CD4-positive, alpha-beta T cell treated with Interleukin-6 at 100 ng/mL for 8 hours (primary cell): ENCODE results near the gene C10orf143.
"Not testable (repeated sequence)": the region's sequence is repeated elsewhere in the genome, so short reads cannot be mapped to it uniquely, and the experiment has no call there.

Experiments used
- DNase-seq: peaks from one replicate; pipeline ENCODE4 v3.0.0-alpha.2; 2020; ENCODE audit warnings: mixed read lengths, low spot score

Gene C10orf143

DNA sequence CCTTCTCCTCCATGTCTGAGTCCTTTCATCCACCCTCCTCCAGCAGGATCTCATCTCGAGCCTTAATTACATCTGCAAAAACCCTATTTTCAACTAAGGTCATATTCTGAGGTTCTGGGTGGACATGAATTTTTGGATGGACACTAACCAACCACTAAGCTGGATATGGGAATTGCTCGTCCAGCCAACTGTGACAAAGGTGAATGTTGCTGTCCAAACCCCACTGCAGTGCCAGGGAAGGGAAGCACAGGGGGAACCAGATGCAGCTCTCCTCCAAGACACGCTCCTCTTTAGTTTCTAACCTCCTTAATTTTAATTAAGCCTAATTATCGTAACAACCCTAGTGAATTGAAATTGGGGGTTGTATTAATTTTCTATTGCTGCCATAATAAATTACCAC is 81.4 kb downstream of the C10orf143 start:
- no peak for DNase-seq

DNA sequence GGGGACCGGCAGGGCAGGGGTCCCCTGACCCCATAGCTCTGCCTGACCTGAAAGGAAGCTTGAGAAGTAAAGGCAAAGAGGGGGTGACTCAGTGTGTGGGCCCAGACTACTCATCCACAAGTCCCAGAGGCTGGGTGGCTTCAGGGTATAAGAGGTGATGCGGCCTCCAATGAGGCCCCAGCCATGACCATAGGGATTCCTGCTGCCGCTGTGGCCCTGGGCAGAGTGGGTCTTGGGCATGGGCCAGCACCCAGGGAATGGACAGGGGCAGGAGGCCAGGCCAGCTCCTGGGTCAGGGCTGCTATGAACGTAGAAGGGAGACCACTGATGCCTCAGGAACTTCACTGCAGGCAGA is 82.2 kb downstream of the C10orf143 start:
- DNase-seq: no peak

DNA sequence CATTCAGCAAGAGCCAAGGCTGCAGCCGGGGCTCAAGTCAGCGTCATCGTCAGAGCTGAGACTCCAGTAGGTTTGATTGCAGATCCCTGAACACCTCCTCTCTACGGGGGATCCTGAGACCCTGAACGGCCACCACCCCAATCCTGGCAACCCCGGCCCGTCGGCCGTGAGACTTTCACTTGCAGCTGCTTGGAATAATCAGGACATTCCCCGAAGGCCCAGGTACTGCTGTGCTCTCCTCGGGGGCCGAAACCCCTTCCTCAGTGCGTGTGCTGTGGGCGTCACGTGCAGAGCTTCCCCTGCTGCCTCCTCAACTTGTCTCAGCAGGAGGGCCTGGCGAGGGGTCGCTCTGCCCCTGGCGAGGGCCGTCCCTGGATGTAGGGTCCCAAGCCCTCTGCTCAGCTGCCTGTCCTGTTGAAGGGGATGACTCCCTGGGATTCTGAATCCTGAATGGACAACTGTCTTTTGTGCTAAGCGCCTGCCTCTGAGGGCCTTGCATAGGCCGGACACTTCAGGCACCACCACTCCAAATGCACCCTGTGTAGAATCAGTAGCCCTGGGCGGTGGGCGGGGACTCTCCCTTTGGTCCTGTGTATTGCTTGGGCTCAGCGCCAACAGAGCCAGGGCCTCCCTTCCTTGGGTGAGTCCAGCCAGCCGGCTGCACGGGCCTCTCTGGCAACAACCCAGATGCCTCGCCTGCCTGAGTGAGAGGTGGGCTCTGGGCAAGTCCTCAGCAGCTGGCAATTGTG is 82.7 kb downstream of the C10orf143 start:
- DNase-seq: no peak

DNA sequence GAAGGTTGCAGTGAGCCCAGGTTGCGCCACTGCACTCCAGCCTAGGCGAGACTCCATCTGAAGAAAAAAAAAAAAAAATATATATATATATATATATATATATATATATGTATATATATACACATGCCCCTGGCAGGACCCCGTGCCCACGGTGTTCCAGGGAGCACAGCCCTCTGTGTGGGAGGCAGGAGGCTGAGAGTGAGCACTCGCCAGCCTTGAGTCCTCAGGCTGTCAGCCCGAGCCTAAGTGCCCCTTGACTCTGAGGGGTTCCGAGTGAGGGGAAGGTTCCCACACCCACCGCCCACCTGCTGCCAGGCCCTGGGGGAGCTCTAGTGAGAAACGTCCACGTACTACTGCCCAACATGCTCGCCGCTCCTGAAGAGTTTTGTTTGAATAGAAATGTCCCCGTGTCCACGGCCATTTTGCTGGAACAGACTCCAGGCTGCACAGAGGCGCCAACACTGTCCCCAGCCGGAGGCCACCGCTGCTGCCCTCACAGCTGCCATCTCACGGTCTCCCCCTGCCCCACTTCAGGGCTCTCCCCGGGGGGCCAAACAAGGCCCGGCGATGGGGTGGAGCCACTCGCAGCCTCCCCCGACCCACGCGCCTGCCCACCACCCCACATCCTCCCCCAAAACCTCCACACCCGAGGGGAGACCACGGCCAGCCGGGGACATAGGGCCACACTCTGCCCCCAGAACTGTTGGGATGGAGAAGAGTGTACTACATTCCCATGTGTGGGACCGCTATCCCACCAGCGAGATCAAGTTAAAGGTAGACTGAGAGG is 83.8 kb downstream of the C10orf143 start:
- no peak for DNase-seq

DNA sequence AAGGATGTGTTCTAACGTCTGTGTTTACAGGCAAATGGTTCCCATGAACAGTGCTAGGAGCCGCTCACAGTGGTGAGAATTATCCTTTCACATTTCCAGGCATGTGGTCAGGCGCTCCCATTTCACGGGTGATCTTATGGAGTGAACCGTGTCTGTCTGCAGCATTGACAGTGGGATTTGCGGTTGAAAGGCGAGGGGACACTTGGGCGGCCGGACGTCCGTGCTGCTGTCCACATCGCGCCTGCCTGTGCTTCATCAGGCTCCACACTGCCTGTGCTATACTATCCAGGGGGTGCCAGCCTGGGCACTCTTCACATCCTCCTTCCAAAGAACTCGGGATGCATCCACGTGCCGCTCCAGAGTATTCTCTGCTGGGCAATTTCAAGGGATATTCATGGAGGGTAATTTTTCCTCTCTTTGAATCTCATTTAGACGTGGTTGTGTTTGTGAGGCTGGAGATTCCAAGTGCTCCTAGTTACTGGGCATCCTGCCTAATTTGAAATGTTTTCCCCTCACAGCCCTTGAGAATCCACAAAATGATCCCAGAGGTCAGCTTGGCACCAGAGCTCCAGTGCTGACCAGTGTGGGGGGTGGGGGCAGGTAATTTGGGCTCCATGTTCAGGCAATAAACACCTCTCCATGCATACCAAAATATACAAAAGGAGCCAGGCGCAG is 84.7 kb downstream of the C10orf143 start:
- DNase-seq: no peak

DNA sequence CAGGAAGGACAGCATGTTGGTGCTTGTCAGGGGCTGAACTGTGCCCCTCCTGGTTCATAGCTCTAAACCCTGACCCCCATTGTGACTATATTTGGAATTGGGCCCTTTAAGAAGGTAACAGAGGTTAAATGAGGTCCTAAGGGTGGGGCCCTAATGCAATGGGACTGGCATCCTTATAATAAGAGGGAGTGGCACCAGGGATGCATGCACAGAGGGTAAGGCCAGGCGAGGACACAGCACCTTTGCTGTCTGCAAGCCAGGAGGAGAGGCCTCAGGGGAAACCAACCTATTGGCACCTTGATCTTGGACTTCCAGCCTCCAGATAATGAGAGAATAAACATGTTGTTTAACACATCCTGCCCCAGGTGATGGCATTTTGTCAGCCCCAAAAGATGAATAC is 85.3 kb downstream of the C10orf143 start:
- no peak for DNase-seq

DNA sequence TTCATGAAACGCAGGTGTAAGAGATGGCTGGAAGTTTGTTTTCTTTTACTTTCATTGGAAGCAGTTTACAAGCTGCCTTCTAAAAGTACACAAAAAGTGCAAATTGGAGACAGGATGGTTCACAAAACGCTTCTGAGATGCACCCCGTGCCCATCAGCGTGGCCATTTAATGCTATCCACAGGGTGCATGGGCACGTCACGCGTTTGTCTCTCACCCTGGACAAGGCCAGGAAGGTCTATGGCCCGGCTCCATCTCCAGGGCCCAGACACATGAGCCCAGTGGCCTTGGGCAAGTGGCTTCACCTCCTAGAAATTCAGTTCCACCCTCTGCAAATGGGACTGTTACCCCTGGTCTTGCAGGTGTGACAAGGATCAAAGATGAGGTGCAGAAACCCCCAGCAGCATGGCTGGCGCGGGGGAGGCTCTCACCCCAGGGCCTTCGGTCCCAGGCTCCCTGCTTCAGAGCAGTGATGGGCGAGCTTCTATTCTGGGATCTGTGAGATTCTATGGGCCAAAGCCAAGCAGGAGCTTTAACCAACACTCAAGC is 85.8 kb downstream of the C10orf143 start:
- DNase-seq: no peak

DNA sequence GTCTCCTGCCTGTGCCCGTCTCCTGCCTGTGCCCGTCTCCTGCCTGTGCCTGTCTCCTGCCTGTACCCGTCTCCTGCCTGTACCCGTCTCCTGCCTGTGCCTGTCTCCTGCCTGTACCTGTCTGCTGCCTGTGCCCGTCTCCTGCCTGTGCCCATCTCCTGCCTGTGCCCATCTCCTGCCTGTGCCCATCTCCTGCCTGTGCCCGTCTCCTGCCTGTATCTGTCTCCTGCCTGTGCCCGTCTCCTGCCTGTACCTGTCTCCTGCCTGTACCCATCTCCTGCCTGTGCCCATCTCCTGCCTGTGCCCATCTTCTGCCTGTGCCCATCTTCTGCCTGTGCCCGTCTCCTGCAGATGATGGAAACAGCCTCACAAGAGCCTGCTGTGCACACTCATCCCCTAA is 86.3 kb downstream of the C10orf143 start:
- DNase-seq: not testable (repeated sequence)

DNA sequence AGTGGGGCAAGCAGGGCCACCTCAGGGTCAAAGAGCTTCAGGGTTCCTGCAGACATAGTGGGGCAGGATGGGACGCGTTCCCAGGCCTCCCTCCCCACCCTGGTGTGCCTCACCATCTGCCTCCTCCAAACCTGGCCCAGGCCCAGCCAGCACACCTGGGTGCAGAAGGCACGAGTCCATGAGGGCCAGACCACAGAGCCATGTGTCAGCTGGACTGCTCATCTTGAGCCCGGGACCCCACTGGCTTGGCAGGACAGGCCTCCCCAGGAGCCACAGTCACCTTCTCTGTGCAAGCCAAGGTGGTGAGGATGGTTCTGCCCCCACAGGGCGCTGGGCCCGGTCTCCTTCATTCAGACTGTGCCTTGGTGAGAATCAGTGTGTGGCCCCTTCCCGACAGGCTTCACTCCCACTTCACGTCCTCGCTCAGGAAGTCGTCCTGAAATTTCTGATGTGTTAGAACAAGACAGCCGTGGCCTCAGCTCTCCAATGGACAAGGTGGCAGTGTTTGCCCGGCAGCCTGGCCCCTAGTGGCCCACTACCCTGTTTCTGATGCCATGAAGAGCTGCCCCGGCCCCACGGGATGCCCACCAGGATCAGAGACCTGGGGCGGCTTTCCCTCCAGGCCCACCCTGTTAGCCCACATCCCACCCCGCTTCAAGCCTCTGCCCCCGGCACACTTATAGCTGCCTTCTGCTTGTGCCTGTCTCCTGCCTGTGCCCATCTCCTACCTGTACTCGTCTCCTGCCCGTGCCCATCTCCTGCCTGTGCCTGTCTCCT is 87.0 kb downstream of the C10orf143 start:
- DNase-seq: no peak

DNA sequence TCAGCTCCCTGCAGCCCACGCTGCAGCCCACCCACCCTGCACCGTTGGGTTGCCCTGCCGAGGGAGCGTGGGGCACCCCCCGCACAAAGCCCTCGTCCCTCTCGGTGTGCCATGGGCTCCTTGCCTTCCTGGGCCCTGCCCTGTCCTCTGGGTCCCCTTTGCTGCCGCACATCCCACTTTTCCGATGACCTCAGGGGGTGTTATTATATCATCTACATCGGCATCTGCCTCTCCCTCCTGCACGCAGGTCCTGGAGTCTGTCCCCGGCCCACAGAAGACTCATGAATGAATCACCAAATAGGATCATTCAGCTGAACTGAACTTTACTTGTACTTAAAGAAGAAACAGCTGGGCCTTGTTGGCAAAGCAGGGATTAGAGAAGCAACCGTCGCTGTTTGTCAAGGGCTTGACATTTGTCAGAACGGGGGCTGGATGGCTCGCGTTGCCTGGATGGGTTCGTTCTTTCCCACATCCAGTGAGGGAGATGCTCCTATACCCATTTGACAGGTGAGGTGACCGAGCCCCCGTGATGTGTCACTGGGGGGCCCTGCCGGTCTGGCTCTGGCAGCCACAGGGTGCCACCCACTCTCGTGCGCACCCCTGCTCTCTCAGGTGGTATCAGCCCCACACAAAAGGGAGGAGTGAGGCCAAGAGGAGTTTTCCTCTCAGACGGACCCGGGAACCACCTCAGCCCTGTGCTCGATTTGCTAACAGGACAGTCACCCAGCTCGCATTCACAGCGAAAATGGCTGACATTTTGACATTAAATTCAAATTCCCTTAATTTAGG is 87.9 kb downstream of the C10orf143 start:
- no peak for DNase-seq

DNA sequence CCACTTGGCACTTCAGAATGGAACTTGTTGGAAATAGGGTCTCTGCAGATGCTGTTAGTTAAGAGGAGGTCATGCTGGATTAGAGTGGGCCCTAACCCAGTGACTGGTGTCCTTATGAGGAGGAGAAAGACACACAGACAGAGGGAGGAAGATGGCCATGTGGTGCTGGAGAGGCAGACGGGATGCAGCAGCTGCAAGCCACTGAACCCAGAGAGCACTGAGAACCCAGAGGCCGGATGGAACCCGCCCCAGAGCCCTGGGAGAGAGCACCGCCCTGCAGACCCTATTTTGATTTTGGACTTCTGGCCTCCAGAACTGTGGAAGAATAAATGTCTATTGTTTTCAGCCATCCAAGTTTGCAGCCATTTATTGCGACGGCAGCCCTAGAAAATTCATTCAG is 88.5 kb downstream of the C10orf143 start:
- no peak for DNase-seq

DNA sequence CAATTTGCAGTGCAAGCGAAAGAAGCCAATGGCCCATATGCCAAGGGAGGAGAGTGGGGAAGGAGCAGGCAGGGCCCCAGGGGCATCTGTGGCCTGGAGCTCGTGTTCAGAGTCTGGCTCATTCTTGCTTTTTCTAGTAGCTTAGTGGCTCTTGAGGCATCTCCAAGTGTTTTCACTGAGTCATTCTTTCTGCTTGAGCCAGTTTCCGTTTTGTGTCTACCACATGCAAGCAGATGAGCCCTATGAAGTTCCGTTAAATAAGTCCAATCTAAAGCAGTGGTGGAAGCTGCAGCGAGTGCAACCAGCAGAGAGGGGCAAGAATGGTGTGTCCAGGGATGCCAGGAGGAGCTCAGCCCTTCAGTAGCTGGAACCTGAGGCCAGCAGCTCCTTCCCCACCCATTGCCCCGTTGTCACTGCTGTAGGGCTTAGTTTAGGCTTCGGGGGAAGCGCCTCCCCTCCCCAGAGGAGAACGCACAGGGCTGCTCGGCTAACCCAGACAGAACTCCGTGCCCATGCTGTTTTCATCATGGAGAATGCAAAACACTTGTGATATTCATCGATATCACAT is 89.2 kb downstream of the C10orf143 start:
- no peak for DNase-seq

DNA sequence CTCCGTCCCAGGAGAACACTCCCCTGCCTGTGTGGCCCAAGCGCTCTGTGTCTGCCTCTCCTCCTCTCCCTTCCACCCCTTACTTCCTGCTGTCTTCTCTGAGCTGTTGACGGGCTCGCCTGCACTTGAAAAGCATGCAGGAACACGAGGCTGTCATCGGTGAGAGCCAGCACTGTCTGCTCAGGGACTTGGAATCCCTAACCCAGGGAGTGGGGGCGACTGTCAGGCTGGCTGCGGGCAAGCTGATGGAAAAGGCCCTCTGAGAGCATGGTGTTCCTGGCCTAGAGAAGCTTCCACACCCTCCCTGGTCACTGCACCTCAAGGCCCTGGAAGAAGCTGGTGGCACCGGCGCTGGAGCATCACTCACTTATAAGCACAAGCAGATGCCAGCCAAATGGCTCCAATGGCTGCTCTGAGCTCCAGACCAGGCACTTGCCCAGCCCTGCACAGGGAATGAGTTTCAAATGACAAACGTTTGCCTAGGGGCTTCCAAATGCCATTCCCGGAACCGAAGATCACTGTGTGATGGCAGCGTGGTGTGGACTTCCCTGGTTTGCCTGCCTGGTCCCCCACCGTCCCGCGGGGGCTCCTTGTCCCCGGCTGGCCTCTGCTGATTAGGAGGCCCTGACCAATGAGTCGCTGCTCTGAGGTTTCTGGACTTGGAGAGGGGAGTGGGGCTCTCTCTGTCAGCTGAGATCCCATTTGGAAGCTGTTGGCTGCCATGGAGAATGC is 89.8 kb downstream of the C10orf143 start:
- DNase-seq: no peak

DNA sequence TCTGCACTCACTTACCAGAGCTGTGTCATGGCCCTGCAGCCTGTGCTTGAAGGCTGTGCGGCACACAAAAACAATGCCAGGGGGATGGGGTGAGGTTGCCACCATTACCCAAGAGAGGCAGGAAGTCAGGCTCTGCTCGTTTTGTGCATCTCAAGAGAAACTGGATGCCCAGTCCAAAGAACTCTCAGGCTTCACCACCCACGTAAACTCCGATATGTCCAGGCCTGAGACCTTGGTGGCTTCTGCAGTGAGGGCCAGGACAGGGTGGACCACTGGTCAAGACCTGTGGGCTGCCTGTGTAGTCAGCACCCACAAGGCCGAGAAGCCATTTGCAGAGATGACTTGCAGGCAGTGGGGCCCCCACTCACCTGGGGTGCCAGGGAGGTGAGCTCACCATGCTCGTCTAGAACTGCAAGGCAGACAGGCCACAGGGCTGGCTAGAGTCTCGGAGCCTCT is 91.9 kb downstream of the C10orf143 start:
- no peak for DNase-seq

DNA sequence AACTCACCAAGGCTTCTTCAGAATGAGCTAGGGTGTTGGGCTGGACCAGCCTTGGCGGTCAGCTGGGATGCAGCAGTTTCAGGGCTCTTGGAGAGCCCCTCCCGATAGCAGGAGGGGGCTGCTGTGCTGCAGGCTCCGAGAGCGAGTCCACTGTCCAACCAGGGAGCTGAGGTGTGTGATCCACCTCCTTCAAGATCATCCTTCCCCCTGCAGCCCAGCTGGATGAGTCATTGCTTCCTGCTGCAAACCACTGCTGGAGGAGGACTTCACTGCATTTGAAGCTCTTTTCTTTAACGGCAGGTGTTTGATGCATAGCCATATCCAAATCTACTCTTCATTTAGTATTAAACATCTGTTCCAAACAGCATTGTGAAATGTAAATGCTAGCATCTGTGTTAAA is 92.4 kb downstream of the C10orf143 start:
- no peak for DNase-seq

DNA sequence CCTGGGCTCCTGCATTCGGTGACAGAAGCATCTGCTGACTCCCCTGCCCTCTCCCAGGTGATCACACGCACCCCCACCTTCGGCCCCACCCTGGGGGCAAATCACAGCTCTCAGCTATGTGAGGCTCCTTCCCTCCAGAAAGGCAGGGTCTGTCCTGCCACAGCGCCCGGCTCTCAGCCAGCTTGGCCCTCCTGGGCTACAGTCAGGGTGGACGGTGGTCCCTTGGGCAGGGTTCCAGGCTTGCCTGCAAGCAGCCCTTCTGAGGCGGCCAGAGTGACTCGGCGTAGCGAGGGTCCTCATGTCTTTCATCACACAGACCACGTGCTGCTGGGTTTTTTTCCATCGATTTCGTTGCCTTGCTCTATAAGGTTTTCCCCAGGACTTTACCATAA is 93.0 kb downstream of the C10orf143 start:
- no peak for DNase-seq

DNA sequence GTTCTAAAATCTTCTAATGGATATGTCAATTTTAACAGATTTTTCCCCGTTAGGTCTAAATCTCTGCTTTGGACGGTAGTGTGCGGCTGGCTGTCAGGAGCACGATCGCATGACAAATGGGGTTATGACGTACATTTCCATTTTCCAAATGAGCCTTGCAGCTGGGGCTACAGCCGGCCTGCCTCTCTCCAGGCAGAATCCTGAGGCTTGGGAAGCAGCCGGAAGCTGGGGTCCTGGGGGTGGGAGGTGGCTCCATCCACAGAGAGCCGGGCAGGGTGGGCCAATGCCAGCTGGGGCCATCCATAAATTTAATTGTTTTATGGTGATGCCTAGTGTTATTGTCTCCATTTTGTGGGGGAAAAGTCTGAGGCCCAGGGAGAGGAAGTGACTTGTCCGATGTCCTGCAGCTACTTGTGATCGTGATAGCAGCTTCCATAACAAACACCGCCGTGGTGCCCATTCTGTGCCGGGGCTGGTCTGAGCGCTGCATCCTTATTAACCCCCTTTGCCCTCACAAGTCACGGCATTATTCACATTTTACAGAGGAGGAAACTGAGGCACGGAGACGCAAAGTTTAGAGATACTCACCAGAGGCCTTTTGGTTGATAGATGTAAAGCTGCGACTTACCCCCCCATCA is 93.5 kb downstream of the C10orf143 start:
- no peak for DNase-seq

DNA sequence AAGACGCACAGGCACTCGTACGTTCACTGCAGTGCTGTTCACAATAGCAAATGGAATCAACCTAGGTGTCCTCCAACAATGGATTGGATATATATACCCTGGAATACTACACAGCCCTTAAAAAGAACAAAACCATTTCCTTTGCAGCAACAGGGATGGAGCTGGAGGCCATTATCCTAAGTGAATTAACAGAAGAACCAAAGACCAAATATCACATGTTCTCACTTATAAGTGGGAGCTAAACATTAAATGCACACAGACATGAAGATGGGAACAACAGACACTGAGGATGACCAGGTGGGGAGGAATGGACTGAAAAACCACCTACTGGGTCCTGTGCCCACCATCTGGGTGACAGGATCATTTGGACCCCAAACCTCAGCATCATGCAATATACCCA is 94.5 kb downstream of the C10orf143 start:
- no peak for DNase-seq

DNA sequence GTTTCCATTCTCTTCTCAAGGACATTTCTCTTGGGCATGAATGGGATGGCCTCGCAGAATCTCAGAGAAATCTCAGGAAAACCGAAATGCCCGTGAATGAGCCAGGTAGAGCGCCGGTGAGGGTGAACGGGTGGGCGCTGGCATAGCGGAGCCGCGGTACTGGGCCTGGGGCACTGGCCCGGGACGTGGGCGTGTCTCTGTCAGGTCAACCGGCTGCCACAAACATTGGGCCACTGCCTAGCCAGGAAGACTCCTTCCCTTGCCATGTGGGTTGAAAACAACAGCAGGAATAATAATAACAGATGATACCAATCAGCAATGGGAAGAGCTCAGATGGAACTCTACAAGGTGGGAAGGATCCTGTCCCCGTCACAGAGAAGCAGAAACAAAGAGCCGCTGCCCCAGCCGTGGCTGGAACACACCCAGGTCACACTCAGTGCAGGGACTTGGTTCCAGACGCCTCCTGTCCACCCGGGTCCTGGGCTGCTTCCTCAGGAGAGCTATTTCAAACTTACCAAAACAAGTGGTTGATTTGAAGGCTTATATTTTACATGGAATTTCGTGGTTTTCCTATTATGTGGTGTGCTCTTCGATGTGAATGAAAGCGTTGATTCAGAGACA is 95.4 kb downstream of the C10orf143 start:
- DNase-seq: no peak
